ENCODE measurements around the gene CDT1. TPM values are rescaled to one million over a fixed set of nuclear protein-coding genes. Genes with fewer than 3 reads are reported as not detected.
A peak's percentile ranks its signal among the peaks of the same experiment; 100 is the strongest.

CDT1 gene
- total and polyA plus RNA-seq, 8 donors: 9.3 to 20.4 (median 13.4) TPM

DNA sequence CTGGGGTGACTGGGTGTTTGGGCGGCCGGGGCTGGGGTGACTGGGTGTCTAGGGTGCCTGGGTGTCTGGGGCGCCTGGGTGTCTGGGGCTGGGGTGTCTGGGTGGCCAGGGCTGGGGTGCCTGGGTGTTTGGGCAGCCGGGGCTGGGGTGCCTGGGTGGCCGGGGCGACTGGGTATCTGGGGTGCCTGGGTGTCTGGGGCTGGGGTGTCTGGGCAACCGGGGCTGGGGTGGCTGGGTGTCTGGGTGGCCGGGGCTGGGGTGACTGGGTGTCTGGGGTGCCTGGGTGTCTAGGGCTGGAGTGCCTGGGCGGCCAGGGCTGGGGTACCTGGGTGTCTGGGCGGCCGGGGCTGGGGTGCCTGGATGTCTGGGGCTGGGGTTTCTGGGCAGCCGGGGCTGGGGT is 21.6 kb downstream of the CDT1 start:
- H3K36me3 ChIP-seq: peaks cover 0 to 79% of the 10 kb centered on the region in 2 donors
- H3K4me3 ChIP-seq: no peak overlapping the region
- no peaks in the 10 kb centered on the region for H3K9me3 ChIP-seq
- TF ChIP-seq, protein P1, sequence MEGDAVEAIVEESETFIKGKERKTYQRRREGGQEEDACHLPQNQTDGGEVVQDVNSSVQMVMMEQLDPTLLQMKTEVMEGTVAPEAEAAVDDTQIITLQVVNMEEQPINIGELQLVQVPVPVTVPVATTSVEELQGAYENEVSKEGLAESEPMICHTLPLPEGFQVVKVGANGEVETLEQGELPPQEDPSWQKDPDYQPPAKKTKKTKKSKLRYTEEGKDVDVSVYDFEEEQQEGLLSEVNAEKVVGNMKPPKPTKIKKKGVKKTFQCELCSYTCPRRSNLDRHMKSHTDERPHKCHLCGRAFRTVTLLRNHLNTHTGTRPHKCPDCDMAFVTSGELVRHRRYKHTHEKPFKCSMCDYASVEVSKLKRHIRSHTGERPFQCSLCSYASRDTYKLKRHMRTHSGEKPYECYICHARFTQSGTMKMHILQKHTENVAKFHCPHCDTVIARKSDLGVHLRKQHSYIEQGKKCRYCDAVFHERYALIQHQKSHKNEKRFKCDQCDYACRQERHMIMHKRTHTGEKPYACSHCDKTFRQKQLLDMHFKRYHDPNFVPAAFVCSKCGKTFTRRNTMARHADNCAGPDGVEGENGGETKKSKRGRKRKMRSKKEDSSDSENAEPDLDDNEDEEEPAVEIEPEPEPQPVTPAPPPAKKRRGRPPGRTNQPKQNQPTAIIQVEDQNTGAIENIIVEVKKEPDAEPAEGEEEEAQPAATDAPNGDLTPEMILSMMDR (IDR thresholded peaks at IDR 0.05): no peak
- H3K4me1 ChIP-seq: no peaks in the 10 kb centered on the region
- intact Hi-C loops (cut with DNase I): no loop called here
- no peaks in the 10 kb centered on the region for H3K27me3 ChIP-seq
- ATAC-seq (no peak), DNase-seq (no peak)
- no peak overlapping the region for H3K27ac ChIP-seq

DNA sequence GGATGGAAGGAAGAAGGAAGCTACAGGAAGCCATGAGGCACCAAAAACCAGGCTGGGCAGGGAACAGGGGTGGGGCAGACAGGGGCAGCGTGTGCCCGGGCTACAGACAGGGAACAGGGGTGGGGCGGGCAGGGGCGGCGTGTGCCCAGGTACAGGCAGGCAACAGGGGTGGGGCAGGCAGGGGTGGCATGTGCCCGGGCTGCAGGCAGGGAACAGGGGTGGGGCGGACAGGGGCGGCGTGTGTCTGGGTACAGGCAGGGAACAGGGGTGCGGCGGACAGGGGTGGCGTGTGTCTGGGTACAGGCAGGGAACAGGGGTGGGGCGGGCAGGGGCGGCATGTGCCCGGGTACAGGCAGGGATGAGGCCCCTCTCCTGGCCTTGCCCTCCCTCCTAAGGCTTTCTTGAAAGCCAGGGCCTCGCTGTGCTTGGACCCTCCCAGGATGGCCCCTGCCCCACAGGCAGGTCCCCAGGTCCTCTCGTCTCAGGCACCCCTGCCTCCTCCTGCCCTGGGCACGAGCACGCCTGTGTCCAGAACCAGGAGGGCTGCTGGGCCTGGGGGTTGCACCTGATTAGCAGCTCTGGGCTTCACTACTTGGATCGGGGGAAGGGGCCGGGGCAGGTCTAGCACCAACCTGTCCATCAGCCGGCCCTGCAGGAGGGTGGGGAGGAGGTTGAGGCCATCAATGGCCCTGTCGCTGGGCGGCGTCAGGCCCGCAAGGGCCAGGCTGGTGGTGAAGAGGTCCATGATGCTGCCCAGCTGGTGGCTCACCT is 22.7 kb downstream of the CDT1 start:
- intact Hi-C loops (cut with DNase I): no loop called here
- peaks cover 0 to 77% of the 10 kb centered on the region in 2 donors for H3K36me3 ChIP-seq

DNA sequence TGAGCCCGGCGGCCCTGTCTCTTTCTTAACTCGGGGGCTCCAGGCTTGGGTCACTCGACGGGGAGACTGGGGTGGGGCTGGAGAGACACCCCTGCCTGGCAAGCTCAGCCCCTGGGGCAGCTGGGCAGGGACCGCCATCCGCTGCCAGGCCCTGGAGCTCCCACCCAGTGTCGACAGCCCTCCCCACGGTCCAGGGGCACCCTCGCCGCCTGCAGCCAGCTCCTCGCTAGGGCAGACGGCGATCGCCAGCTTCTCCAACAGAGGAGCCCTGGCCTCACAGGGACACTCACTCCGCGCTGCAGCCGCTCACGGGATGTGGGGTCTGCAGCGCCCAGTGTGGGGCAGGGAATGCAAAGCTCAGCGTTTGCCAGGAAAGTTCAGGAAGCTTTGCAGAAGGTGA is 24.1 kb downstream of the CDT1 start:
- intact Hi-C loops (cut with DNase I): no loop called here
- Histone ChIP-seq H3K27ac (no peak overlapping the region), H3K4me1 (no peaks in the 10 kb centered on the region), H3K27me3 (no peaks in the 10 kb centered on the region), H3K9me3 (no peaks in the 10 kb centered on the region), H3K36me3 (peaks cover 0 to 70% of the 10 kb centered on the region in 2 donors), H3K4me3 (no peak overlapping the region)
- ATAC-seq (no peak), DNase-seq (no peak)
- TF ChIP-seq, protein P1 (IDR thresholded peaks at IDR 0.05): no peak

More for the DNA sequence above, 22.7 kb downstream of the CDT1 start:
- DNase-seq (no peak), ATAC-seq (no peak)
- TF ChIP-seq, protein P1 (IDR thresholded peaks at IDR 0.05): no peak
- H3K27ac ChIP-seq: no peak overlapping the region
- H3K9me3 ChIP-seq: no peaks in the 10 kb centered on the region
- H3K27me3 ChIP-seq: no peaks in the 10 kb centered on the region
- H3K4me1 ChIP-seq: no peaks in the 10 kb centered on the region
- H3K4me3 ChIP-seq: no peak overlapping the region

DNA sequence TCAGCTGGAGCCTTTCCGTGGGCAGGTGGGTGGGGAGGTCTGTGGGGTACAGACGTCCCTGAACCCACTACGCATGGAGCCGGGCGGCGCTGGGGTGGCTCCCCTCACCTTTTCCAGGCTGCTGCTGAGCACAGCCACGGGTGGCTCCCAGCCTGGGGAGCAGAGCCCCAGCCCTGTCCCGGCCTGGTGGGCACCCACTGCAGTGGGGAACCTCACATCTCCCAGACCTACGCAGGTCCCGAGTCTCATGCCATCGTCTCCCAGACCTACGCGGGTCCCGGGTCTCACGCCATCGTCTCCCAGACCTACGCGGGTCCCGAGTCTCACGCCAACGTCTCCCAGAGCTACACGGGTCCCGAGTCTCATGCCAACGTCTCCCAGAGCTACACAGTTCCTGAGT is 25.1 kb downstream of the CDT1 start:
- Histone ChIP-seq H3K4me3 (no peak overlapping the region), H3K27me3 (no peaks in the 10 kb centered on the region), H3K36me3 (peaks cover 0 to 66% of the 10 kb centered on the region in 2 donors), H3K9me3 (no peaks in the 10 kb centered on the region), H3K27ac (no peak overlapping the region), H3K4me1 (no peaks in the 10 kb centered on the region)
- ATAC-seq (no peak), DNase-seq (no peak)
- intact Hi-C loops (cut with DNase I): no loop called here
- TF ChIP-seq, protein P1 (IDR thresholded peaks at IDR 0.05): no peak

DNA sequence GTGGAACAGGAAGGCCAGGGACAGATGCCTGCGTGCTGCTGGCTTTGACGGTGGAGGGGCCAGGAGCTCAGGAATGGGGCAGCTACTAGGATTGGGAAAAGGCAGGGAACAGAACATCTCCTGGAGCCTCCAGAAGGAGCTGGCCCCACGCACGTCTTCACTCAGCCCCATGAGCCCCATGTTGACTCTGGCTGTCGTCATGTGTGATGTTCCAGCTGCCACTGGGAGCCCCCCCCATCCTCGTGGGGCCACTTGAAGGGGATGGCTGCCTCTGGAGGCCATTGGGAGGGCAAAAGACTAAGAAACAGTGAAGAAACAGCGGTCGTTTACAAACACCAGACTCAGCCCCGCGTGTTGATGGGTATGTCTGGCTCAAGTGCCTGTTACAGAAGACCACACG is 26.7 kb downstream of the CDT1 start:
- ATAC-seq: no peak
- Histone ChIP-seq H3K27ac (no peak overlapping the region), H3K9me3 (no peaks in the 10 kb centered on the region), H3K4me1 (no peaks in the 10 kb centered on the region), H3K27me3 (no peaks in the 10 kb centered on the region), H3K4me3 (no peak overlapping the region), H3K36me3 (peaks cover 0 to 68% of the 10 kb centered on the region in 2 donors)
- TF ChIP-seq, protein P1 (IDR thresholded peaks at IDR 0.05): no peak
- peak in 2 of 4 donors; percentile 84 to 92 for DNase-seq
- intact Hi-C loops (cut with DNase I): no loop called here

Measured in left lung (tissue), 10 donors.